B cell (primary cell): Measurements from ENCODE around the gene THRAP3. TPM values are rescaled to one million over a fixed set of nuclear protein-coding genes. Genes with fewer than 3 reads are reported as not detected.

Experiments used
- ATAC-seq: fragments of 200-7000 bp; cut with Tn5 transposase; one replicate; pipeline ENCODE4 v1.10.0; 2021; ENCODE audit warnings: low read depth, mild to moderate bottlenecking, moderate number of reproducible peaks, moderate library complexity
- CTCF ChIA-PET: fragments of 350-600 bp; sonication (Branson Sonifier 250); formaldehyde crosslinking; loops from one replicate; lab custom pipeline; 2021; ENCODE audit warnings: antibody characterized with exemption, inconsistent platforms; lab: Charles Lee
- POLR2A ChIA-PET: fragments of 350-600 bp; sonication (Branson Sonifier 250); formaldehyde crosslinking; loops from one replicate; lab custom pipeline; 2021; ENCODE audit warnings: antibody characterized with exemption; lab: Charles Lee
- DNase-seq: peaks from one replicate; pipeline ENCODE4 v3.0.0; 2013
- H2AFZ ChIP-seq: 2 replicates; pipeline ENCODE4 v1.6.1; 2012; ENCODE audit warnings: mild to moderate bottlenecking, low read depth, low read length; ENCODE audit not compliant: insufficient read depth, poor library complexity, severe bottlenecking
- H3K27ac ChIP-seq, 2 donors: 1 replicate in 1 of 2; 2 replicates in 1 of 2; pipeline ENCODE4 v1.5.1; 2012 to 2013; ENCODE audit warnings: low read length in 2 of 2, mild to moderate bottlenecking in 2 of 2, moderate library complexity in 1 of 2
- H3K27me3 ChIP-seq, 4 experiments: fragments of 200-600 bp in 1 of 4; sonication (generic) in 1 of 4; replicated peaks in 1 of 4; 1 replicate in 2 of 4; 2 replicates in 2 of 4; pipeline versions ENCODE4 v1.6.1 to v1.7.0; 2013 to 2016; ENCODE audit warnings: low read length in 3 of 4, mild to moderate bottlenecking in 2 of 4, mixed read lengths in 1 of 4, moderate library complexity in 1 of 4; ENCODE audit not compliant: insufficient read depth in 4 of 4, control insufficient read depth in 3 of 4; ENCODE audit errors: control extremely low read depth in 1 of 4
- H3K36me3 ChIP-seq, 2 experiments: replicated peaks in 1 of 2; 1 replicate in 1 of 2; 2 replicates in 1 of 2; pipeline versions ENCODE4 v1.6.1 to v1.7.1; 2013; ENCODE audit warnings: low read length in 1 of 2; ENCODE audit not compliant: insufficient read depth in 2 of 2, control insufficient read depth in 1 of 2; ENCODE audit errors: control extremely low read depth in 1 of 2, extremely low read depth in 1 of 2
- H3K4me1 ChIP-seq, 2 donors: fragments of 200-600 bp in 1 of 2; sonication (generic) in 1 of 2; 1 replicate in 1 of 2; 2 replicates in 1 of 2; pipeline versions ENCODE4 v1.5.1 to v1.6.1; 2013 to 2017; ENCODE audit warnings: low read length in 2 of 2; ENCODE audit not compliant: control insufficient read depth in 2 of 2, insufficient read depth in 2 of 2
- H3K4me2 ChIP-seq: replicated peaks from 2 replicates; pipeline ENCODE3; 2012; ENCODE audit warnings: mild to moderate bottlenecking, low read depth, low read length; ENCODE audit not compliant: poor library complexity, severe bottlenecking
- H3K4me3 ChIP-seq, 5 experiments: fragments of 200-600 bp in 1 of 5; sonication (generic) in 1 of 5; 1 replicate in 3 of 5; 2 replicates in 2 of 5; pipeline versions ENCODE4 v1.5.1 to v1.7.0; 2011 to 2016; ENCODE audit warnings: low read length in 4 of 5, mild to moderate bottlenecking in 4 of 5, low read depth in 2 of 5, control low read depth in 1 of 5, moderate library complexity in 1 of 5; ENCODE audit not compliant: insufficient read depth in 1 of 5; ENCODE audit errors: control extremely low read depth in 1 of 5, extremely low read depth in 1 of 5
- H3K79me2 ChIP-seq: fragments of 200-600 bp; sonication (generic); one replicate; pipeline ENCODE4 v1.6.0; 2016; ENCODE audit warnings: low read length; ENCODE audit not compliant: control insufficient read depth, insufficient read depth
- H3K9ac ChIP-seq: fragments of 200-600 bp; sonication (generic); 2 replicates; pipeline ENCODE4 v1.6.1; 2017; ENCODE audit warnings: mild to moderate bottlenecking, low read length, moderate library complexity
- H3K9me3 ChIP-seq, 3 donors: one replicate each; pipeline versions ENCODE4 v1.6.1 to v1.7.1; 2013; ENCODE audit warnings: low read length in 2 of 3; ENCODE audit not compliant: control insufficient read depth in 2 of 3, insufficient read depth in 1 of 3; ENCODE audit errors: control extremely low read depth in 1 of 3
- H4K20me1 ChIP-seq: 2 replicates; pipeline ENCODE4 v1.6.0; 2012; ENCODE audit warnings: mild to moderate bottlenecking, low read length; ENCODE audit not compliant: insufficient read depth, control insufficient read depth, poor library complexity, severe bottlenecking
- H3K27ac Mint-ChIP-seq: one replicate; pipeline ENCODE4 v1.8.0; 2021; ENCODE audit warnings: mixed read lengths
- H3K27me3 Mint-ChIP-seq: one replicate; pipeline ENCODE4 v1.8.0; 2021; ENCODE audit warnings: mixed read lengths
- H3K4me1 Mint-ChIP-seq: one replicate; pipeline ENCODE4 v1.8.0; 2021; ENCODE audit warnings: mixed read lengths
- H3K4me3 Mint-ChIP-seq: one replicate; pipeline ENCODE4 v1.8.0; 2021; ENCODE audit warnings: mixed read lengths
- H3K9me3 Mint-ChIP-seq: one replicate; pipeline ENCODE4 v1.8.0; 2022; ENCODE audit warnings: mixed read lengths; ENCODE audit not compliant: insufficient read depth
- EZH2 ChIP-seq: IDR thresholded peaks from 2 replicates; pipeline ENCODE4 v1.6.1; 2012; ENCODE audit warnings: borderline replicate concordance, low read depth, mild to moderate bottlenecking, moderate library complexity, low read length; ENCODE audit not compliant: insufficient read depth, poor library complexity, severe bottlenecking
- WGBS: methylation state at CpG from one replicate; pipeline ENCODE4 v1.1.5; 2013; ENCODE audit warnings: missing lambda C conversion rate; ENCODE audit not compliant: insufficient coverage; 5-methylcytosine and 5-hydroxymethylcytosine counted together
- intact Hi-C: fragments of 100-400 bp; cut with micrococcal nuclease; formaldehyde crosslinking; loops from one replicate; pipeline ENCODE4 v1.10.0; 2022
- polyA plus RNA-seq: library from polyadenylated mRNA; depleted of rRNA; stranded (reverse); fragments of >200 nt; gene quantifications from 2 replicates; pipeline ENCODE4 v1.2.3, GENCODE V29; 2012
- total RNA-seq, 2 donors: library from RNA; stranded (reverse); fragments of 120-200 nt in 1 of 2; gene quantifications; 1 replicate in 1 of 2; 2 replicates in 1 of 2; pipeline versions ENCODE4 v1.2.3 to v1.2.4, GENCODE V29; 2013 to 2022
- TF ChIP-seq, protein P1 (sequence below): fragments of 200-600 bp; IDR thresholded peaks from one replicate; pipeline ENCODE4 v1.8.0; 2022; ENCODE audit warnings: antibody characterized with exemption, mild to moderate bottlenecking

Gene THRAP3
- total and polyA plus RNA-seq, 2 donors (not counting 1 experiment from before 2014, with no cell fraction given), result 64.1 to 153 TPM

DNA sequence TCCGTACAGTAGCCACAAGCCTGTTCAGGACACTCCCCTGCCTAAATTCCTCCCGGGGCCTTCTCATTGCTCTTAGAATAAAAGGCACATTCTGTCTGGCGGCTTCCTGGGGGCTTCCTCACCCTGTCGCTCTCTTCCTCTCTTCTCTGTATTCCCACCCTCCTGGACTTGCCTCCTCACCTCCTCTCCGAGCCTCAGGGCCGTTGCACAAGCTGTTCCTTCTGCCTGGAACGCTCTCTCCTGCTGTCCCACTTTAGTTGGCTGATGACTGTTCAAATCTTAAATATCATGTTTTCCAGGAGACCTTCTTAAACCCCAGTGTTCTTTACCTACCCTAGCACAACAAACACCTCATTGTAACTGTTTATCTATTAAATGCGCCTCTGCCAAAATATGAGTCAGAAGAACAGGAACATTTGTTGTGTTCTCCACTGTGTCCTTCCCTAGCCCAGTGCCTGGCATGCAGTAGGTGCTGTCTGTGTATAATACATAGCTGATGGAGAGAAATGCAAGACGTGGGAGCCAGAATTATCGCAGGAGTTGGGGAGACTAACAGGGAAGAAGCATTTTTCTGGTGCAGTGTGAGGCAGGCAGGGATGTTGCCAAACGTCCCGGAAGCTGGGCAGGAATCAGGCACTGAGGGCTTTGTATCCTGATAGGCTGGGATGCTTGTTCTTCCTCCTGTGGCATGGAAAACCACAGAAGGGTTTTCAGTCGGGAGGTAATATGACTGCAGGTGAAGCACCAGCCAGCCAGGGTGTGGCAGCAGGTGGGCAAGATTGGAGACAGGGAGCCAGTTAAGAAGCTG, 24.1 kb upstream of the THRAP3 start:
- H3K79me2 ChIP-seq, result no peaks in the 10 kb centered on the region
- ATAC-seq (no peak), DNase-seq (no peak)
- no peaks in the 10 kb centered on the region for H3K9me3 ChIP-seq
- H3K4me2 ChIP-seq, result no peak overlapping the region
- no peaks in the 10 kb centered on the region for H3K27me3 ChIP-seq
- no peak overlapping the region for H3K9ac ChIP-seq
- TF ChIP-seq, protein P1, sequence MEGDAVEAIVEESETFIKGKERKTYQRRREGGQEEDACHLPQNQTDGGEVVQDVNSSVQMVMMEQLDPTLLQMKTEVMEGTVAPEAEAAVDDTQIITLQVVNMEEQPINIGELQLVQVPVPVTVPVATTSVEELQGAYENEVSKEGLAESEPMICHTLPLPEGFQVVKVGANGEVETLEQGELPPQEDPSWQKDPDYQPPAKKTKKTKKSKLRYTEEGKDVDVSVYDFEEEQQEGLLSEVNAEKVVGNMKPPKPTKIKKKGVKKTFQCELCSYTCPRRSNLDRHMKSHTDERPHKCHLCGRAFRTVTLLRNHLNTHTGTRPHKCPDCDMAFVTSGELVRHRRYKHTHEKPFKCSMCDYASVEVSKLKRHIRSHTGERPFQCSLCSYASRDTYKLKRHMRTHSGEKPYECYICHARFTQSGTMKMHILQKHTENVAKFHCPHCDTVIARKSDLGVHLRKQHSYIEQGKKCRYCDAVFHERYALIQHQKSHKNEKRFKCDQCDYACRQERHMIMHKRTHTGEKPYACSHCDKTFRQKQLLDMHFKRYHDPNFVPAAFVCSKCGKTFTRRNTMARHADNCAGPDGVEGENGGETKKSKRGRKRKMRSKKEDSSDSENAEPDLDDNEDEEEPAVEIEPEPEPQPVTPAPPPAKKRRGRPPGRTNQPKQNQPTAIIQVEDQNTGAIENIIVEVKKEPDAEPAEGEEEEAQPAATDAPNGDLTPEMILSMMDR, result no peak
- TF ChIP-seq EZH2, result no peak
- POLR2A ChIA-PET, result no interaction called here
- Mint-ChIP-seq H3K27ac (no peak overlapping the region), H3K27me3 (peaks cover 7% of the 10 kb centered on the region), H3K4me3 (no peak overlapping the region), H3K9me3 (no peaks in the 10 kb centered on the region), H3K4me1 (peaks cover 6% of the 10 kb centered on the region)
- intact Hi-C loops, result no loop called here
- H3K27ac ChIP-seq, result no peak overlapping the region
- 90% methylated on average over 12 of the region's 13 CpGs for WGBS
- H3K4me3 ChIP-seq, result no peak overlapping the region
- H4K20me1 ChIP-seq, result no peaks in the 10 kb centered on the region
- no peak overlapping the region for H2AFZ ChIP-seq
- peaks cover 0 to 2% of the 10 kb centered on the region in 2 donors for H3K4me1 ChIP-seq
- CTCF ChIA-PET, result interaction anchor here (0.9 to 1.3 kb wide), 2 partner anchors 58 to 86 kb away, joined by 3 read pairs; no protein-coding TSS in a partner anchor
- no peaks in the 10 kb centered on the region for H3K36me3 ChIP-seq

DNA sequence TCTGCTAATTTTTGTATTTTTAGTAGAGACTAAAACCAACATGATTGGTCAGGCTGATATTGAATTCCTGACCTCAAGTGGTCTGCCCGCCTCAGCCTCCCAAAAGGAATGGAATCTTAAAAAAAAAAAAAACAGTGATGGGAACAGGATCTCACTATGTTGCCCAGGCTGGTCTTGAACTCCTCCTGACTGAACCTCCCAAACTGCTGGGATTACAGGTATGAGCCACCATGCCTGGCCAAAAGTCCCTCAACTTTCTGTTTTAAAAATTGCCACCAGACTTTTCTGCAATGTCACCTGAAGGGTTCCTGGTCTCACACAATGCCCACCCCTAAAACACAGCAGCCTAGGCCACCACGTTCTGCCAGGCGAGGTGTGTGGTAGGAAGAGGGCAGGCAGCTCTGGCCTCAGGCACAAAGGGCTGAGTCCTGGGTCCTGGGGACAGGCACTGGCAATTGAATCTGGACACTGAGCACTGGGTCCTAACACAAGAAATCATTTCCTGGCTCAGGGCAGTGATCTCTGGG, 21.2 kb upstream of the THRAP3 start:
- Histone ChIP-seq H3K27me3 (no peaks in the 10 kb centered on the region), H3K36me3 (no peaks in the 10 kb centered on the region), H3K79me2 (no peaks in the 10 kb centered on the region), H4K20me1 (no peaks in the 10 kb centered on the region), H3K4me2 (no peak overlapping the region), H3K9me3 (no peaks in the 10 kb centered on the region), H2AFZ (no peak overlapping the region), H3K4me1 (peaks cover 0 to 11% of the 10 kb centered on the region in 2 donors), H3K27ac (no peak overlapping the region), H3K4me3 (no peak overlapping the region), H3K9ac (no peak overlapping the region)
- DNase-seq (no peak), ATAC-seq (no peak)
- TF ChIP-seq, protein P1, result no peak
- no peak for TF ChIP-seq EZH2
- ChIA-PET CTCF (no interaction called here), POLR2A (no interaction called here)
- Mint-ChIP-seq H3K4me3 (no peak overlapping the region), H3K27me3 (peaks cover 7% of the 10 kb centered on the region), H3K4me1 (peaks cover 7% of the 10 kb centered on the region), H3K9me3 (no peaks in the 10 kb centered on the region), H3K27ac (no peak overlapping the region)
- intact Hi-C loops, result no loop called here
- WGBS, result 88% methylated on average over 2 of the region's 3 CpGs
